ENCODE measurements around the gene RPL34.

DNA sequence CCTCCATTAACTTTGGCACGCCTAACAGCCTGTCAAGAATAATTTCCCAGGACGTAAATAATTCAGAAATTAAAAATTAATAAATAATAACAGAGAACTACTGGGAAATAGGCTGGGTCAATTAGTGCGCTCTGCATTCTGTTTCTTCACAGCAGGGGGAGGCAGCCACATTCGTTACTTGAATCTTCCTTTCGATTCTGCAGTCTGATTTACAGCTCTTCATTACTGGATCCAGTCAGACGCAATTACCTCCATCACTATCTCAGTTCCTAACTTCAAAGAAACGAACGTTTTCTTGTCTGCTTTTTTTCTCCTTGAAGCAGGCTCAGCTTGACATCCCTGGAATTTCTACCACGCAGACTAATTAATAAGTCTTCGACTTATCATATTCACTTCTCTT is 9.0 kb upstream of the RPL34 start:
- TF ChIP-seq, protein P1, sequence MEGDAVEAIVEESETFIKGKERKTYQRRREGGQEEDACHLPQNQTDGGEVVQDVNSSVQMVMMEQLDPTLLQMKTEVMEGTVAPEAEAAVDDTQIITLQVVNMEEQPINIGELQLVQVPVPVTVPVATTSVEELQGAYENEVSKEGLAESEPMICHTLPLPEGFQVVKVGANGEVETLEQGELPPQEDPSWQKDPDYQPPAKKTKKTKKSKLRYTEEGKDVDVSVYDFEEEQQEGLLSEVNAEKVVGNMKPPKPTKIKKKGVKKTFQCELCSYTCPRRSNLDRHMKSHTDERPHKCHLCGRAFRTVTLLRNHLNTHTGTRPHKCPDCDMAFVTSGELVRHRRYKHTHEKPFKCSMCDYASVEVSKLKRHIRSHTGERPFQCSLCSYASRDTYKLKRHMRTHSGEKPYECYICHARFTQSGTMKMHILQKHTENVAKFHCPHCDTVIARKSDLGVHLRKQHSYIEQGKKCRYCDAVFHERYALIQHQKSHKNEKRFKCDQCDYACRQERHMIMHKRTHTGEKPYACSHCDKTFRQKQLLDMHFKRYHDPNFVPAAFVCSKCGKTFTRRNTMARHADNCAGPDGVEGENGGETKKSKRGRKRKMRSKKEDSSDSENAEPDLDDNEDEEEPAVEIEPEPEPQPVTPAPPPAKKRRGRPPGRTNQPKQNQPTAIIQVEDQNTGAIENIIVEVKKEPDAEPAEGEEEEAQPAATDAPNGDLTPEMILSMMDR (IDR thresholded peaks at IDR 0.05): peak in 2 of 5 experiments; percentile 16 to 23
- TF ChIP-seq POLR2A (IDR thresholded peaks at IDR 0.05): no peak
